Gastrocnemius medialis (tissue), 4 donors: ENCODE results near the gene GDA.

ENCODE experiments used
- CTCF ChIP-seq, 5 experiments: fragments of 450-650 bp in 3 of 5; fragments of 200-600 bp in 2 of 5; sonication (generic) in 2 of 5; IDR thresholded peaks in 4 of 5; conservative IDR thresholded peaks in 1 of 5; 1 replicate in 4 of 5; 2 replicates in 1 of 5; pipeline ENCODE4 v1.5.1; 2016 to 2019; ENCODE audit warnings: antibody characterized with exemption in 5 of 5, mild to moderate bottlenecking in 3 of 5, moderate library complexity in 3 of 5
- POLR2A ChIP-seq, 2 donors: fragments of 450-650 bp; IDR thresholded peaks; one replicate each; pipeline ENCODE4 v1.6.1; 2017; ENCODE audit warnings: antibody characterized with exemption in 2 of 2, mild to moderate bottlenecking in 2 of 2, moderate library complexity in 2 of 2

GRCh38 chr9:72256931-72257330, 107.7 kb downstream of the GDA start:
- TF ChIP-seq CTCF (IDR thresholded peaks at IDR 0.05 in 4 of 5, conservative IDR thresholded peaks at IDR 0.05 in 1 of 5) (no peak), POLR2A (IDR thresholded peaks at IDR 0.05) (no peak)
